Left lobe of liver (tissue), 2 donors: ENCODE measurements around the gene PCLO. TPM values are rescaled to one million over a fixed set of nuclear protein-coding genes. Genes with fewer than 3 reads are reported as not detected.
A peak's percentile ranks its signal among the peaks of the same experiment; 100 is the strongest.

ENCODE experiments used
- ATAC-seq: fragments of 200-7000 bp; cut with Tn5 transposase; one replicate; pipeline ENCODE4 v1.9.1; 2020; ENCODE audit warnings: mild to moderate bottlenecking, moderate library complexity
- DNase-seq: peaks from one replicate; pipeline ENCODE4 v3.0.0-alpha.2; 2020; ENCODE audit warnings: low spot score
- total RNA-seq: library from RNA; stranded (reverse); gene quantifications from one replicate; pipeline ENCODE4 v1.2.1, GENCODE V29; 2021
- donor health status: DM: no; HTN: no; CAD: no; lungs with moderate emphysema.
- donor health status: DM: no; HTN: yes; CAD: no.

PCLO gene
- total RNA-seq, 1 donor from 2014 or later, result 0.33 TPM

DNA sequence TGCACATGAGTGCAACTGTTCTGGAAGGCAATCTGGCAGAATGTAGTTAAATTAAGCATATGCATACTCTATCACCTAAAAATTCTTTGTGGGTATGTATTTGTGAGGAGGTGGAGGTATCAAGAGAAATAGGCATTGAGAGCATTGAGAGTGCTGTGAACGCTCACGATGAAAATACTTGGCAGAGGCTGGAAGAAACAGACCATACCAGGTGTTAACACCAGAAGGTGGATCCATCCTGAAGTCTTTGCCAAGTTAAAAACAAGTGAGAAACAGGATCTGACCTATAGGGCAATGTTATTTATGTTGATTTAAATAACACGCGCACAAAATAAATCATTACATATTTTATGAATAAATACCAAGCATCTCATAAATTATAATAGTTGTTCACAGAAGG lies 311.6 kb downstream of the PCLO start:
- DNase-seq (no peak), ATAC-seq (no peak)

DNA sequence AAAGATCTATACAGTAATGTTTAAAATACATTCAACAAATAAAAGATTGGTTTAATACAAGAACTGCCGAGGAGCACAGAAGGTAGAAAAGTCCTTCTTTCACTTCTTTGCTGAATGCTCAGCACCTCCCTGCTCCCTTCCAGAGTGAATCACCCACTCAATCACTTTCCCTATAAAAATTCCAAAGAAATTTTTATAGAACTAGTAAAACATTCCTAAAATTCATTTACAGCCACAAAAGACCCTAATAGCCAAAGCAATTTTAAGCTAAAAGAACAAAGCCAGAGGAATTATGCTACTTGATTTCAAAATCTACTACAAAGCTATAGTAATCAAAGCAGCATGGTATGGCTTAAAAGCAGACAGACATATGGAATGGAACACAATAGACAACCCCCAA lies 320.9 kb downstream of the PCLO start:
- DNase-seq, result no peak
- no peak for ATAC-seq

DNA sequence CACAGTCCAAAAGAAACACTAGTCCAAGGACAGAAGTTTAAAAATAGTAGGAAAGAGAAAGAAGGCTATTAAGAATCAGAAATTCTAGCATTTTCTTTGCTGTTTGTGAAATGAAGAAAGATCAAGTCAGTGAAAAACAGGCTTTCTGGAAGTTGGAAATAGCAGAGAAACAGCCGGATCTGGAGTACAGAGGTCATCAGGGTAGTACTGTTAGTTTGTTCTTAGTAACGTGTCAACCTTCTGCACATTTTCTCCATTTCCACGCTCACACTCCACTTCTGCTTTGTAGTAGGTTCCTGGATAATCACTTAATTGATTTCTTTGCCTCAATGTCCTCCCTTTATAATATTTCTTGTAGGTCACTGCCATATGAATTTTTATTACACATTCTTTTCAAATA lies 322.6 kb downstream of the PCLO start:
- no peak for DNase-seq

DNA sequence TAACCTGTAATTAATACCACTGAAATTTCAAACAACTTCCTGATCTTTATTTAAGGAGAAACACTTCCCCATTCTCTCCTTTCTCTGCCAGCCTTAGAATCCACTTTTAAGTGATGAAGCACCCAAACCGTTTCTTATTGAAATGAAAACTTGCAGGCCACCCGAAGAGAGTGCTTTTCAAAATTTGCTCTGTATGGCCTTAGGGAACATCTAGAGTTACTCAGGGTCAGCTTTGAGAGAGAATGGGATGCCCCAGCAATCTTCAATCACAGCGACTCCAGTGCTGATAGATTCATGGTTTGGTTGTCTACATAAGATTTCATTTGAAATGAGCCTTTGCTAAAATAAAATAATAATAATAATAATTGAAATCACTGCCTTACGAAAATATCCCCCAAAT lies 323.1 kb downstream of the PCLO start:
- DNase-seq, result no peak
- no peak for ATAC-seq

More for the DNA sequence above, 322.6 kb downstream of the PCLO start:
- no peak for ATAC-seq

DNA sequence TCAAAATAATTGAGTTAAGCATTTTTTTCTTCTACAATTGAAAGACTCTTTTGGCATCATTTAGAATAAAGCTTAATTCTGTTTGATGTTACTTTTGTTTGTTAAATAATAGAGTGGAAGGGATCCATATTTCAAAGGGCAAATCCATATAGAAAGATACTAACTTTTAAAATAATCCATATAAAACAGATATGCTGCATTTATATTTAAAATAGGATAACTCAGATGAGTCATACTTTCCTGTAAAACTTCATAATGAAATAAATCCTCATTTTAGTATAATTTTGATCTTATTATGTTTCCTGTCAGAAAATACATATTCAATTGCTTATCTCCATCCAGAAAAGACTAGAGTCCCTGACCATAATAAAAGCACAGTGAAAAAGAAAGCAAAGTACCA lies 323.6 kb downstream of the PCLO start:
- no peak for ATAC-seq
- DNase-seq, result no peak

DNA sequence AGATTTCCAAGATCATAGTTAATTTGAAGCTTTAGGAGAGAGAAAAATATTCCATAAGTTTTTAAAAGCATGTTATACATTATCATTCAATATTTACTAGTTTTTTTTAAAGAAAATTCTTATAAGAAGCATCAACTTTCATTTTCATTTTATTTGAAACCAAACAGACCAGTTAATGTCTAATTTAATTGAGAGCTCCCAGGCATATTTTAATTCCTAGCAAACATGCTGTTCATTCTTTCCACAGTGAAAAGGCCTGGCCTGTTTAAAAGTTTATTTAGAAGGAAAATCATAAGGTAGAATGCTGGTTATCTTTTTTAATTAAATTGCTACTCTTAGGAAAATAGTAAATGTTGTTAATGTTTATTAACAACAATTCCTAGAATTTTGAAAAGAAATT lies 324.4 kb downstream of the PCLO start:
- ATAC-seq (no peak), DNase-seq (no peak)

DNA sequence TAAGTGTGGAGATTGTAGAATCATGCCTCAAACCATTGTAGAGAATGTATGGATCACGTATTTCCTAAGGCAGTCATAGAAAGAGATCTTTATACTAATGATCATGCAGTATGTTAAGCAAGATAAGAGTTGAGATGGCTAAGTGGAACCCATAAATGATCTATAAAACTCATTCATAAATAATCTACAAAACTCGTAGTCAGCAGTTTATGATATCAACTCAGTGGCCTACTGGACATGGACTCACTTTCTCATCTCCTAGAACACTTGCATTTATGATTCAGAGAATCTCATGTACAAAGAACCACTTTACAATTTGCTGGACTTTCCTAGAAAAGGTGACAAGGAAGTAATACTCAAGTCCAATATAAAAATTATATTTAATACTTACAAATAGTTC lies 339.6 kb downstream of the PCLO start:
- DNase-seq, result no peak
- no peak for ATAC-seq

DNA sequence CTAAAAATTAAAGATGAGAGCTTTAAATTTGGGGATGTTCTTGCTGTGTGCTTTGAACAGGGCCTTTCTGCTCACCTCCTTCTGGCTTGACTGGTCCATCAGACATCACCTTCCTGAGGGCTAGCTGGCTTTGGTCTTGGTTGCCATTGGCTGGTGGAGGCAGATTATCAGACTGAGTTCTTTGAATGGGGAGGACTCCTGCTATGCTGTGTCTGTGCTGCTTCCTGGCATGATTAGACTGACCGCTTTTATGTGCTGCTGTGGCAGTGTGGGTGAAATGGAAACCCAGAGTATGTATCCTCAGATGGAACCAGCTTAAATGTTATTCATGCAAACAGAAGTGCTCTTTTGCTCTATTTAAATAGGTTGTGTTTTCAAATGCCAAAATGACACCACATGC lies 341.6 kb downstream of the PCLO start:
- DNase-seq, result no peak
- ATAC-seq, result no peak

DNA sequence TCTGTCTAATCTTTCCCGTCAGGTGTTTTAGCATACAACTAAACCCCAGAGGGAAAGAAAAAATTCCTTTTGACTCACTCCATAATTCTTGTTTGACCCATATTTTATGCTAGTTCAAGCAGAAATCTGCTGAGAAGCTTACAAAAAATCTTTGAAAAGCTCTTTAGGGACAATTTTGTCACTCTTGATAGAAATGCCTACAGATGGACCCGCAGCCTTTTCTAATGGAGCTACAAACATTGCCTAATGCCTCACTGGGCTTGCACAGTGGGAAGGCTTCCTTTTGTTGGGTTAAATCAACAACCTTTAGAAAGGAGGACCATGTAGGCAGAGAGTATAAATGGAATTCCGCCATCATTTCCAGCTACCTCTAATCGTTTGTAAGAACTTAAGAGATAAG lies 344.5 kb downstream of the PCLO start:
- DNase-seq, result no peak
- no peak for ATAC-seq

DNA sequence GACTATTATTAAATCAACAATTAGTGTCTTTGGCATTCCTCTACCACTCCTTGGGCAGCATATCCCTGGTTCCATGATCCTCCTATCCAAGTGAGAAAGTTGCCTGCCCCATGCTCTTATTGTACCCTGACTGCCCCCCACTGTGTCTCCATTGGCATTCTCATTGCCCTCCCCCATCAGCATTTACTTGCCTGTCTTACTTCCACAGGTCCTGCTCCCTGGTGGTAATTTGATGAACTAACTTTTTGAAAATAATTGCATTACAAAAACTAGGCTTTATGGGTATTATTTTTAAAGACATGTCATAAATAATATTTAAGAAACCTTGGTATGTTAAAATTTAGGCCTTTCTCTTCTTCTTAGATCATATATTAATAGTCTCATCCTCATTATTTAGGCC lies 346.4 kb downstream of the PCLO start:
- DNase-seq, result no peak
- ATAC-seq, result no peak

DNA sequence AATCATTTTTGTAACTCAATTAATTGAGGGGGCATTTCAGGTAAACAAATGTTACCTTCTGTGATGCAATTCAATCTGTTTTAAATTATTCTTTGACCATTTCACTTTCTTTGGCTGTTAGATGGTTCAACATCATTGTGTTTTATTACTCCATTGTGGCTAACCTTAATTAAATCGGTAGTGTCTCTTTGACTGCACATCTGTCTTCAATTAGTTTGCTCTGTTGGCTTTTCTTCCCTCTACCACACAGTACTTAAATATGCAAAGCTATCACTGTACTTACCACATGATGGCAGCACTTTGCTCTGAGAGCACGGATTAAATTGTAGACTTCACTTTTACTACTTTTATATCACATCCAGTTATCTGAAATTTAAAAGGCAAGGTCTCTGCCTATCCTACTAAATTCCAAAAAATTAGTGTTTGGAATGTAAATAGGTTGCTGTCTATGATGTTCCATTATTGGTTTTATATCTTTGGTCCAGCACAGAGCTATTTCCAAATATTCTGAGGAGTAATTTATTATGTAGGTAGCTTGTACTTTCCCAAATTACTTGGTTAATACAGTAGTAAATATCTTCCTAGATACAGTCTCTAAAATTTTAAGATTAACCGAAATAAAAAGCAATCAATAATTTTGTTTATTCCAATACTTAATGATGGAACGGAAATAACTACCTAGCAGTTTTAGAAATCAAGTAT lies 352.0 kb downstream of the PCLO start:
- ATAC-seq (peak; percentile 81), DNase-seq (no peak)

DNA sequence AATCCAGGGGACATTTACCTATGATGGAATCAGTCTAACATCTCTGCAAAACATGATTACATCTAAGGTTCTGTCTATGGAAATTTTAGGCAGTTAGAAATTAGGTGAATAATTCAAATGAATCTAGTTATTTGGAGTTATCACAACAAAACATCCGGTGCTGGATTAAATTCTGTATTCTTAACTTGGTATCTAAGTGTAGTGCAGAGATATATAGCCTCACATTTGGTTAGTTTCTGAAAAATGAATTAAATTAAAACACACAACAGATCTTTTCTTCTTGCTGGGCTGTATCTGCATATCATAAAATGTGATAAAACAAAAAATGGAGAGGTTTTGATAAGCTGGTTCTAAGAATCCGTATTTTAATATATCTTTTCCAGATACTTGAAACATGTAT lies 354.1 kb downstream of the PCLO start:
- DNase-seq (no peak), ATAC-seq (no peak)

DNA sequence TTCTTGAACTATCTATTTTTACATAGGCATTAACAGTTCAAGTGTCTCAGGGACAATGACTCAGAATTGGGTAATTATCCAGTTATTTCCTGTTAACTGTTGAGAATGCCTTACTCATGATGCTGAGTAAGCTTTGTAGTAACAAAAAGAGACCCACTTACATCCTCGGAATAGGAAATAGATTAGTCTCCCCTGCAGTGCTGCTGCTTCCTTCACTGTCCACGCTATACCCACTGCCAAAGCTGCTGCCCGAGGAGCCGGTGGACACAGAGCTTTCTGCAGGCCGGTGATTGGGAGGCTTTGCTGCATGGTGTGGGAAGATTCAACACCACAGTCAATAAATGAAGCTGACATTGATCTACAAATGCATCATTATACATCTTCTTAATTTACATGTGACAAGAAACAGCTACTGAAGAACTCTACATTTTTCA lies 357.1 kb downstream of the PCLO start:
- DNase-seq, result no peak
- ATAC-seq, result no peak

DNA sequence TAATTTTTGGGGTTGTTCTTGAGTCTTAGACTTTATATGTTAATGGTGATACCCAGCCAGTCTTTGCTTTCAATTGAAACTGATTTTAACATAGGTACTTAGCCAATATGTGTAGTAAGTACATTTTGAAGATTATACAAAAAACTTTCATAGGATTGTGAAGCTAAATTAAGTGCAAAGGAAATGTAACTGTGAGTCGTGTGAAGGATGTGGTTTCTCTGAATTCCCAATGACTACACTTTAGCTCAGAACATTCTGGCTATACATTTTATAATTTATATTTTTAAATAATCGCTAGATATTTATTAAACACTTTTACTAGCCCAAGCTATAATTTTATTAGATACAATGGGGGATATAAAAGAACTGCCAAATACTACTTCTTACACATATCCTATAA lies 359.3 kb downstream of the PCLO start:
- DNase-seq (no peak), ATAC-seq (no peak)

DNA sequence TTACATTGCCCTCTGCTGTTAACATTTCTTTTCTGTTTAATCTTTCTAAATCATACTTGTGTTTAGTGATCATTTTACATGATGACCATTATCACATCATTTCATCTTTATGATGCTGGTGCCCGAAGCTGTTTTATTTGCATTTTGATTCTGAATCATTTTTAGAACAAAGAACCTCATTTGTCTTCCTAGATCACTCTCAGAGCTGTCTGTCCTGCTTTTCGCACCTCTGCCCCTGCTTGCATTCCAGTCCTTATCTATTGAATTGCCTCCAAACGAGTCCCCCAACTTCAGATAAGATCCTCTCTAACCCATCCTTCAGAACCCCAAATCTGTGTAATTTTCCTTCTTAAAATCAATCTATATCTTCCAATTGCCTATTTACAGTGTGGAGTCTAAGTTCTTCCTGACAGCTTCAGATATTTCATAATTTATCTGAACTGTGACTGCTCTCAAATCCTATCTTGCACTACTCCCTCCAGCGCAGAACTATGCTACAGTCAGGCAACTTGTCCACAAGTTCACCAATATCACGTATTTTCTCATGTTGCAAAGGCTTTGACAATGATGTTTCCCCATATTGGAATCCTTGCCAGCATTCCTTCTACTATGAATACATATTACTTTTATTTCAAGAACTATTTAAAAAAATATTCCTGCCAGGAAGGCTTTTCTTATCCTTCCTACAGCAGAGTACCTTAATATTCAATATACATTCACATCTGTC lies 372.6 kb downstream of the PCLO start:
- DNase-seq, result no peak
- ATAC-seq, result no peak

DNA sequence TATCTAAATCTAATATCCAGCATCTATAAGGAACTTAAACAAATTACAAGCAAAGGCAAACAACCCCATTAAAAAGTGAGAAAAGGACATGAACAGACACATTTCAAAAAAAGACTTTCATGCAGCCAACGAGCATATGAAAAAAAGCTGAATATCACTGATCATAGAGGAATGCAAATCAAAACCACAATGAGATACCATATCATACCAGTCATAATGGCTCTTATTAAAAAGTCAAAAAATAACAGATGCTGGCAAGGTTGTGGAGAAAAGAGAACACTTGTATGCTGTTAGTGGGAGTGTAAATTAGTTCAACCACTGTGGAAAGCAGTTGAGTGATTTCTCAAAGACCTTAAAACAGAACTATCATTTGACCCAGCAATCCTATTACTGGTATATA lies 384.7 kb downstream of the PCLO start:
- ATAC-seq, result no peak

DNA sequence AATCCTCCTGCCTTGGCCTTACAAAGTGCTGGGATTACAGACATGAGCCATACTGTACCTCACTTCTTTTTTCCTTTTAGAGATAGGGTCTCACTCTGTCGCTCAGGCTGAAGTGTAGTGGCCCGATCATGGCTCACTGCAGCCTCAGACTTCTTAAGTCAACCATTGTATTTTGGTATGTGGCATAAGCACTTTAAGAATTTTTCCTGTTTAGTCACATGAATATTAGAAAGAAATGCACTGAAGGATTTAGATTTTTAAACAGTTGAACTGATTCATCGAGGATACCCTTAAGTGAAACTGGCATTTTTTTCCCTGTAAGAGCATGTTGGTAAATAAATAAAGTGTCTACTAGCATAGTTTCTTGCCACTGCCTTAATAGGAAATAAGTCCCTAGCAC lies 399.8 kb downstream of the PCLO start:
- DNase-seq (no peak), ATAC-seq (no peak)

More for the DNA sequence above, 384.7 kb downstream of the PCLO start:
- DNase-seq, result no peak

DNA sequence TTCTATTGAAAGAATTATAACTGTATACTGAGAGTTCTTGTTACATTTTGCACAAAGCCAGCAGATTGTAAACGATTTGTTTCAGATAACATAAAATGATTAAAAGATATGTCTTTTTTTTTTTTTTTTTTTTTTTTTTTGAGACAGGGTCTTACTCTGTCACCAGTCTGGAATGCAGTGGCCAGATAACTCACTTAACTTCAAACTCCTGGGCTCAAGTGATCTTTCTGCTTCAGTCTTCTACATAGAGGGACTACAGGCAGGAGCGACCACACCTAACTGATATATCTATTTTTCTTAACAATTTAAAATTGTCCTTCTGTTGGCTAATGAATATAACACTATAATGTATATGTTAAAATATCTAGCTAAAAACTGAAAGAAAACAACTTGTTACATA lies 401.9 kb downstream of the PCLO start:
- DNase-seq (no peak), ATAC-seq (no peak)

DNA sequence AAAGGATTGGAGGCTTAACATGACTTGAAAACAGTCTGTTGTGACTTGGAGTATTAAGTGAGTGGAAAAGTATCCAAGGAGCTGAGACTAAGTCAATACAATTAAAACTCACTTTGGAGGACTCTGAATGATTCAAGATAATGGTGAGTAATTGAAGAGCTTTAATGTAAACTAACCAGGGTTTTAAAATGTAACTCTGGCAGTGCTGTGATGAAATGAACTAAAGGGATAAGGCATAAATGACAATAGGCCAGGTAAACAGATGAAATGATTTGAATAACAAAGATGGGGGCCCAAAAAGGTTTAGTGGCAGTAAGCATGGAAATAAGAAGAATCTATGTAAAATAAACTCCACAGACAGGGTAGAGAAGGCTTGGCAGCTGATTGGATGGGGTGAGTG lies 402.6 kb downstream of the PCLO start:
- ATAC-seq (no peak), DNase-seq (no peak)

DNA sequence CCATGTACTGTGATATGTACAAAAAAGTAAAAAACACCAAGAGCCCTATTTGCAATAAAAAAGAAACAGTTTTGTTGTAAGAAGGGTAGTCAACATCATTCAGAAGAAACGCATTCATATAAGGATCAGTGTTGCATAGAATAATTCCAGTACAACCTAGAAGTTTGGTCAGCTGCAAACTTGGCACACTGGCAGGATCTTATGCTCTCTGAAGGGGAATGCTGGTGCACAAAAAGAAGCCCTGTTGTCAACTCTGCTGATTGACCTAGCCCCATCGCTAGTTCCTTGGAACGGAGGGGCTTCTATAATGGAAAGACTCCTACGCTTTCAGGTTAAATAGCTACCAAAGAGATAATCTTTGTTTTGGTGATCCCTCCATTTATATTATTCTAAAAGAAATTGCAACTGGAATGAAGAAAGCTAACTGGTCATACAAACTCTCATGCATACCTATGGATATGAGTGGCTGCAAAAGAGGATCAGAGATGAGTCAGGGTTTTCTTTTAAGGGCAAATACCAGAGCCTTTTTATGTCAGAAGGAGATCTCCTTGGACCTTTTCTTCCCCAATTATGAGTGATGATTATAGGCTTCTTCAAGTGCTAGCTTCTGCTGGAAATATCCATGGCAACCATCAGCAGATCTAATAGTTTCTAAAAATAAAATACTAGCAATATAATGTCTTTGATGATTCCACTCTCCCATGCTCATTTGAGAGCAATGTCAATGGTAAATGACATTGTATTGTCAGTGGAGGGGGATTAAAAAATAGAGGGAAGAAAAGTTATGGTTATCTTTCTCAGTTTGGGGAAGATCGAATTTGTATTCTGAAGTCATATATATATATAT lies 406.8 kb downstream of the PCLO start:
- DNase-seq, result no peak
- ATAC-seq, result no peak

DNA sequence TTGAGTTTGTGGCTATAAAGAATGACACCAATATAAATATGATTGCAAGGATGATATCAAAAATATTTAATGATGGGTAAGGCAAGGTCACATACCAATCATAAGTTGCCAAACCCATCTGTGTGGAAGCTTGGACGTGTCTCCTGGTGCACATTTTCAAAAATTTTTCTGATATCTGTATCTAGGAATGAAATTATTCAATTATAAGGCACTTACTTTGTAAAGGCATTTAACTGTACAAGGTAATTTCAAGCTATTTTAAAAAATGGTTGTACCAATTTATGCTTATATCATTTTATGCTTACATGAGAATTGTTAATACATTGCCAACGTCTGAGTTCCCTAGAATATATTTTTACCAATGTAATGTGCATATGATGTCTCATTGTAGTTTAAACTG lies 412.7 kb downstream of the PCLO start:
- no peak for ATAC-seq
- DNase-seq, result no peak

DNA sequence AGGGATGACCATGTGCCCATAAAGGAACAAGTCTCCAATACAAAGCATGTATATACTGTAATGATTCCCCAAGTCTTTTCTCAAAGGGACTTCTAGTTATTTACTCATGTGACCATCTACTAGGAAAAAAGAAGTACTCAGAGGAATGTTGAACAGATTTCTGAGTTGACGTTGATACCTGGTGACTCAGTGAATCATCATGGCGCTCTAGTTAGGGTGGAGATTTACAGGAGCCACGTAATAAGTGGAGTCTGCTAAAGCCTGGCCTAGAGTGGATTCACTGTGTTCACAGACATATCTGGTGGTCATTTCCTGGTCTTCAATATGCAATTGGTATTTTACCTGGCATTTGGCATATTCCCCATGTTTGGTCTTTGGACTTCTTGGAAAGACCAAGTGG lies 416.9 kb downstream of the PCLO start:
- DNase-seq, result no peak
- no peak for ATAC-seq
